Nucleus accumbens (tissue), 56 donors: ENCODE data around the gene RGSL1.
"Not testable (repeated sequence)": the region's sequence is repeated elsewhere in the genome, so short reads cannot be mapped to it uniquely, and the experiment has no call there.

Source experiments
- DNase-seq, 56 donors: peaks; one replicate each; lab custom pipeline; 2025; lab: John Stamatoyannopoulos, UW

Gene RGSL1

DNA sequence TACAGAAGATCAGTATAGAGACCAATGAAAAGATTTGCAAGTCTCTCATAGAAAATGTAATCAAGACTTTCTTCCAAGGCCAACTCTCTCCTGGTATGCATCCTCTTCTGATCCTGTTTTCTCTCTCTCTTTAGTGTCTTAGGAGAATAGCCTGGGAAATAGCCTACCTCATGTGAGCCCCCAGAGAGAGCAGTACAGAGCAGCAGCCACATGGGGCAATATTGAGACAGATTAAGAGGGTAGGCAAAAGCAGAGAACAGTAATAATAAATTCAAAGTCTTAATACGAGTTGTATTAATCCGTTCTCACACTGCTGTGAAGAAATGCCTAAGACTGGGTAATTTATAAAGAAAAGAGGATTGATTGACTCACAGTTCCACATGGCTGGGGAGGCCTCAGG is 77.7 kb downstream of the RGSL1 start:
- no peak for DNase-seq

DNA sequence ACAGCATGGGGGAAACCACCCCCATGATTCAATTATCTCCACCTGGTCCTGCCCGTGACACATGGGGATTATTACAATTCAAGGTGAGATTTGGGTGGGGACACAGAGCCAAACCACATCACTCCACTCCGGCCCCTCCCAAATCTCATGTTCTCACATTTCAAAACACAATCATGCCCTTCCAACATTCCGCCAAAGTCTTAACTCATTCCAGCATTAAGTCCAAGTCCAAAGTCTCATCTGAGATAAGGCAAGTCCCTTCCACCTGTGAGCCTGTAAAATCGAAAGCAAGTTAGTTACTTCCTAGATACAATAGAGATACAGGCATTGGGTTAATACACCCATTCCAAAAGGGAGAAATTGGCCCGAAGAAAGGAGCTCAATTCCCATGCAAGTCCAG is 78.3 kb downstream of the RGSL1 start:
- not testable (repeated sequence) for DNase-seq

DNA sequence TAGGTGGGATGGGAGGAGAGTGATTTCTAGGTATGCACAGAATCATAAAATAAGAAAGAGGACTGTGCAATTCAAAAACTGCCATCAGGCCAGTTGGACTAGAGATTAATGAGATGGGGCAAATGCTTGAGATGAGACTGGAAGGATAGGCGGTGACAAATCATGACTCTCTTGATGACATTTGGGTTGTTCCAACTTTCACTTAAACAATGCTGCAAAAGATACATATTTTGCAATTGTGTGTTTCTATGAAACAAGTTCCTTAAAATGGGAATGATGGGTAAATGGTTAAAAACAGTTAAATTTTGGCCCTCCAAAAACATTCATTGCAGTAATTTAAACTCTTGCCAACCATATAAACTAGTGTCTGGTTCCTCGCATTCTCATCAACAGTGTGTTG is 84.0 kb downstream of the RGSL1 start:
- no peak for DNase-seq

DNA sequence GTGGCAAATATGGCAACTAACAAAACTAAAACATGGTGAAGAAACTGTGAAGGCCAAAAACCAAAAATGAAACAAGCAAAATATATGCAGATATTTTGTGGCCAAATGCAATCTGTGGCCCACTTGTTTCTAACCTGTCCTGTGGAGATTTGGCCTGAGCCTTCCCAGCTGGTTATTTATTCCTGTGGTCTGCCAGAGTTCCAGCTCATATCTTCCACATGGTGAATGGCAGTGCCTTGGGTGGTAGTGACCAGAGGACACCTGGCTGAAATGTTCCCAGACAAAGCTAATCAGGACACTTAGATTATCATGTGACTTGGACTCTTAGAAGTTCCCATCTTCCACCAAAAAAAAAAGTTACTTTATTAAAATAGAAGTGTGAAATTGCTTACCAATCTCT is 99.4 kb downstream of the RGSL1 start:
- DNase-seq, result no peak

DNA sequence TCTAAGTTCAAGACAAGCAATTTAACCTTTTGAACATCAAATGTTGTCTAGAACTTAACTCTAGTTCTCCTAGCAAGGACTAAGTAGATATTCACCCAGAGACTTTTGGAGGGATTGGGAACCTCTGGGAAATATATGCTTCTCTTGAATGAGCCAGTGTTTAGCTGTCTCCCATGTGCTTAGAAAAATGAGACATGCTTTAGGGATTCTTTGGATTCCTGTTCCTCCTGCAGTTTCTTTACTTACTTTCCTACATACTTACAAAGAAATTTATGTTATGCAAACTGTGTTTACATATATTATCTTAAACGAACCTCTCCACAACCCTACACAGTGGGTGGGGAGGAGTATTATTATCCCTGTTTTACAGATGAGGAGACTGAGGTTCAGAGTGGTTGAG is 99.9 kb downstream of the RGSL1 start:
- no peak for DNase-seq

DNA sequence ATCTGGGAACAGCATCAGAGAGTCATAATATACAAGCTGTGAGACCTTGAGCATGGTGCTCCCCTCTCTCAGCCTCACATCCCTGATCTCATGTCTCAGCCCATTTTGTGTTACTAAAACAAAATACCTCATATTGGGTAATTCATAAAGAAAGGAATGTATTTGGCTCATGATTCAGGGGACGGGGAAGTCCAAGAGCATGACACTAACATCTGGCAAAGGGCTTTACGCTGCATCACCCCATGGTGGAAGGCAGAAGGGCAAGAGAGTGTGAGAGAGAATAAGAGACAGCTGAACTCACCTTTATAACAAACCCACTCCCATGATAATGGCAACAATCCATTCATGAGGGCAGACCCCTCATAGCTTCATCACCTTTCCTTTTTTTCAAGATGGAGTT is 102.6 kb downstream of the RGSL1 start:
- DNase-seq, result no peak

DNA sequence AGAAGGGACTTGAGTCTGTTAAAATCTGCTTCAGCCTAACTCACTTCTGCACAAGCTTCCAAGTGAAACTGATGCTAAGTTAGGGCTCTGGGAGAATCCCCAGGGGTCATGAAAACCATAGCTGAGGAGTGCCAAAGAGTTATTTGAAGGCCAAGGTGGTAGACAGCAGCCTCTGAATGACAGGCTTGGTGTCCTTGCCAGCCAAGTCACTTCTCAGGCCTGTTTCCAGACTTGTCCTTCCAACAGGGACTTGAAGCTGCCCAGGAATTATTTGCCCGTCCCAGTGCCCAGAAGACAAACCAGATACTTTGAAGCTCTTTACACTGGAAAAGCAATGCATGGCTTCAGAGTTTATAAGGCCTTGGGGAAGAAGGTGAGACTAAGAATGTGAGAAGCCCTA is 105.5 kb downstream of the RGSL1 start:
- no peak for DNase-seq

DNA sequence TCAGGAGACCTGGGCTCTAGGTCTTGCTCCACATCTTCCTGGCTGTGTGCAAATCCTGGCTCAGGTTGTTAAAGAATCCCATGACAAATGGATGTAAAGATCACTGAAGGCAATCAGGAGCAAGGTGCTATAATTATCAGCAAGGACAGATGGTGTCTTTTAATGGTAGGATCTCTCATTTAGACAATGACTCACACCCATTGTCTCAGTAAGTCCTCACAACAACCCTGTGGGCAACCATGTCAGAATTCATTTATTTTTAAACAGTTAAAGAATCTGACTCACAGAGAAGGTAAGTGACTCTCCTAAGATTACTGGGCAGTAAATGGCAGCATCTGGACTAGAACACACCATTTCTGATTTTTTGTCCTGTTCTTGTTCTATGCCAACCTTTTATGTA is 106.3 kb downstream of the RGSL1 start:
- DNase-seq, result no peak

DNA sequence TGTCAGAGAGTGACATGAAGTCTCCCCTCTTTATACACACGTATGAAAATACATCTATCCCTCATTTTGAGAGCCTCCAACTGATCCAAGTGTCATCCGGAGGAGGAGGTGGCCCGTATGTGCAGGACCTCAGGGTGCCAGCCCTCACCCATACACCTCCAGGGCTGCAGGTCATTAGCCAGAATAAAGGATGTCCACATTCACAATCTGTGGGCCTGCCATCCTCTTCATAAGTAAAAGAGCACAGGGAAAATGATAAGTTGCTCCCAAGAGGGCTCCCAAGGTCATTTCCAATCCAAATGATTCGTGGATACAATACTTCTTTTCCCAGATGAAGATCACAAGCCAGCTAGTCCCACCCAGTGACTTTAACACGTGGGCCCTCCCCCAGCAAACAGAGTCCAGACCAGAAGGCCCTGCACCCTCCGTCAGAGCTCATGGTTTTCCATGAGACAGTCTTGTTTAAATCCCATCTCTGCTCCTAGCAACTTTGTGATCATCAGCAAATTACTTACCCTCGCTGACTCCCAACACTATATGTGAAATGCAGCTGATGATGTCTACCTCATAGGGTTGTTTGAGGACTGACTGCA is 110.5 kb downstream of the RGSL1 start:
- no peak for DNase-seq

DNA sequence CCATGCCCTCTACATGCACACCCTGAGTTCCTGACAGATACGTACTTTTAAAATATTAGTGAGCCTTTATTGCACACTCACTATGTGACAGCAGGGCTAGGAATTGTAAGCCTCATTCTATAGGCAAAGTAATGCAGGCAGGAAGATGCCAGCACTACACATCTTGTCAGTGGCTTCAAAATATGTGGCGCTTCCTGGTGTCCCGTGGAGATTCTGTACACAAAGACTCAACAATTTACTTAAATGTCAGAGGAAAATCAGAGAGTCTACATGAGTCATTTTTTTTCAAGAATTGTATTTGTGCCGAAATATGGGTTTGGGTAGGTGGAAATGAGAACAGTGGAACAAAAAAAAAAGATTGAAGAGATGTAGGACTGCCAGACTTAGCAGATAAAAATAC is 111.5 kb downstream of the RGSL1 start:
- DNase-seq, result no peak

DNA sequence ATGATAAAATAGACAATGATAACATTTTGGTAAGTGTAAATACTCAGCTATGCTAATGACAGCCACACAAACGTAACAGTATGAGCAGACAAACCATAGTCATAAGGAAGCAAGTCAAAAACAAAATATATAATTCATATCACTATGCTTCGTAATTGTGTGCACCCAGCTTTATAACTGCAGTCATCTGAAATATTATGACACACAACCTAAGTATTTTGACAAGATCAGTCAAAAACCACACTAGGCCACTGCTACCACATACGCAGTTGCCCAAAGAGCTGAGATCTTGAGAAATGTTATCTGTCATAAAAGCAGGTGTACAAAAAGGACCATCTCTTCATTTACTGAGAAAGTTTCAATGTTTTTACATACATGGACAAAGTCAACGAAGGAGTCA is 113.1 kb downstream of the RGSL1 start:
- DNase-seq, result no peak

DNA sequence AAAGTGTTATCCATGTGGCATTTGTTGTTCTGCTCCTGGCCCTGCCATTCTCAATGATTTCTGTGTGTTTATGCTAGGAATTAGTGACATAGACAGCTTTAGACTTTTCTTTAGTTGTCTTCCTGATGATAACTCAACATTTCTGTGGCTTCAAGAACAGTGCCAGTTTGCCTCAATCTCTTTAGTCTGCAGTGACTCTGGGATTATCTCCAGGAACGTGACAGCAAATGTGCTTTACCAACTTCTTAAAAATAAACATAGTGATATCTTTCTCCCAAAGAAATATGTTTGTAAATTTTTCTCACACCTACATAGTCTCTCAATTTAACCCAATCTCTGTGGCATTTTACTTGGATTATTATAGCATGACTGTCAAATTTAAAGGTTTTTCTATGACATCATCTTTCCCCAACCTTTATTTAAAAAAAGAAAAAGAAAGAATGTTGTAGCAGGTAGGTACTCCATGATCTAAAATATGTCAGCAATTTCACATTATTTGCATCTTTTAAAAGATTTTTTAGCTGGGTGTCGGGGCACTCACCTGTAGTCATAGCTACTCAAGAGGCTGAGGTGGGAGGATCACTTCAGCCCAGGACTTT is 114.6 kb downstream of the RGSL1 start:
- no peak for DNase-seq

DNA sequence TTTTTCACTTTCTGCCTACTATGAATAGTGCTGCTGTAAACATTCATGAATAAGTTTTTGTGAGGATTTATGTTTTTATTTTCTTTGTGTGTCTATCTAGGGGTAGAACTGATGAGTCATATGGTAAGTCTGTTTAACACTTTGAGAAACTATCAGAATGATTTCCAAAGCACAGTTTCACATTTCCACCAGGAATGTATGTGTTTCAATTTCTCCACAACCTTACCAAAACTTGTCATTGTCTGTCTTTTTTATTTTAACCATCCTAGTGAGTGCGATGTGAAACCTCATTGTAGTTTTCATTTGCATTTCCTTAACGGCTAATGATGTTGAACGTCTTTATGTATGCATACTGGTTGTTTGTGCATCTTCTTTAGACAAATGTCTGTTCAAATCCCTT is 115.6 kb downstream of the RGSL1 start:
- DNase-seq, result no peak

DNA sequence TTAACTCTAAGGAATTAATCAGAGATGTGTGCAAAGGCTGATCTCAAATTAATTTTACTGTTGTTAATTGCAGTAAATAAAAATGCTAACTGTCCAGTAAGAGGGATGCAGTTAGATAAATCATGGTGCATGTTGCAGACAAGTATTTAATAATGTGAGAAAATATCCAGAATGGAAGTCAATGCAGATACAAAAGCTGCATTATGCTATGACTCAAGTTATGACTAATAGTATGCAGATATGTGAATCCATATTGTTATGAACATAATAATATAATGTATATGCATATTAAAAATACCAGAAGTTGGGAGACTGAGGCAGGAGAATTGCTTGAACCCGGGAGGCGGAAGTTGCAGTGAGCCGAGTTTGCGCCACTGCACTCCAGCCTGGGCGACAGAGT is 117.7 kb downstream of the RGSL1 start:
- no peak for DNase-seq

DNA sequence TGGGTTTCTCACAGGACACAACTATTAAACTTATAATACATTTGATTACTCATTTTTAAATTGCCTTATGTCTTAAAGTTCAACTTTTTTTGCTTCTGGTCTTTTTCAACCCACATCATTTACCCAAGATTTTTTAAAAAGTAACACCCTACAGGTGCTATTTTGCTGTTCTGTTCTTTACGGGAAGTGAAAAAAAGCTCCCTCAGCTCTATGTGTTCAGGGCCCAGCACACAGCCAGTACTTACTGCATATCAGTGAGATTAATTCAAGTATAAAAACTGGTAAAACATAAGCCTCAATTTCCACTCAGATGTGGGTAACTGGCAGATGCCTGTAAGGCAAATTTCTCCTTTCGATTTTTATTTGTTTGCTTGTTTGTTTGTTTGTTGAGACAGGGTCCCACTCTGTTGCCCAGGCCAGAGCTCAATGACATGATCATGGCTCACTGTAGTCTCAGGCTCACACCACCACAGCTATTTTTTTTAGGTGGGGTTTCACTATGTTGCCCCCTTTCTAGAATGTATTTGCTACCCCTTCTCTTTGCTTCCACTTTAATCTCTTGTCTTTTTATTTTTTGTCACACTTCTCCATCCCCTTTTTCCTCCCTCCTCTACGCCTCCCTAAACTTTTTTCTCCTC is 118.8 kb downstream of the RGSL1 start:
- DNase-seq, result no peak

DNA sequence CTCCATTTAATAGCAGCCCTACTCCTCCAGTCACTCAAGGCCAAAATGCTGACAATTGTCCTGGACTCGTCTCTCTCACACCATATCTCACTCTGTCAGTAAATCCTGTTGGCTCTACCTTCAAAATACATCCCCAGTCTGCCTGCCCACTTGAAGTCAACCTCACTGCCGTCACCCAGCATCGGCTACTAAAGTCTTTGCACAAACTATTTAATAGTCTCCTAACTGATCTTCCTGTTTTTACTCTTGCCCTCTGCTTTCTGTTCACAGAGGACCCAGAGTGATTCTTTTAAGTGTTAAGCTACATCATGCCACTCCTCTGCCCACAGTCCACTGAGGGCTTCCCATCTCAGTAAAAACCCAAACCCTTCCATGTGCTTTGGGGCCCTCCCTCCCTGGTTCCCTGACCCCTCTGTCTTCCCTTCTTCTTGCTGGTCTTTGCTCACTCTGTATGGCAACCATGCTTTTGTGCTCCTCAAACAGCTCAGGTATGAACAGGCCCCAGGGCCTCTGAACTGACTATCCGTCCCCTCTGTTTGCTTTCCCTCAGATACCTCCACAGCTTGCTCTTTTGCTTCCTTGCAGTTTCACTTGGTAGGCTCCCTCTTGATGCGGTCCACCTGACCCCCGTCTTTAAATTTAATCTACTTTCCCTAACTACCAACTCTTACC is 120.1 kb downstream of the RGSL1 start:
- no peak for DNase-seq

DNA sequence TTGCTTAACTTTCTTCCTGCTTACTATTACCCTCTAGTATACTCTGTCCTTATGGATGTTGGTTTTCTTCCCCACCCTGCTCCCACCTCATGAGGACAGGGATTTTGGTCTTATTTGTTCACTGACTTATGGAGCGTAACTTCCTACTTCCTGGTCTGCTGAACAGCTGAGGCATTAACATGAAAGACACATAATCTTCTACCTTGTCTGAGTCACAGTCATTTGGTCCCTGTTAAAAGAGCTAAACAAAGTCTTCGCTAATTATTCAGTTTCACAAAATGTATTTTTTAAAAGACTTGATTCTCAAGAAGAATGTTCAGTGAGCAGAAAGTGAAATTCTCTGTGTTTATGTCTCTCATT is 120.6 kb downstream of the RGSL1 start:
- DNase-seq, result no peak

DNA sequence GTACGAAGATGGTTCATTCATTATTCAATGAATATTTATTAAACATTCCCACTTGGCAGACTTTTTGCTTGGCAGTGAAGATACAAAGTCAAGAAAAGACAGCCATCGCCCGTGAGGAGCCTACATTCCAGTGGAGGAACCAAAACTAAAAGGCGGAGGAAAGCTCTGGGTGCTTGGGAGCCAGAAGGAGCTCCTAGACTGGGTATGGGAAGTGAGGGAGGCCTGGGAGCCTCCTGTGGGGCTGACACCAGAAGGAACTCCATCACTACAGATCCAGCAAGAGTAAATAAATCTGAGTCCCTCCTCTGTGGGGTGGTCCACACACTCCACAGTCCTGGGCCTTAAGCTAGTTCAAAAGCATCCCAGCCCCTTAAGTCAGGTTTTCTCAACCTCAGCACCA is 124.2 kb downstream of the RGSL1 start:
- no peak for DNase-seq

DNA sequence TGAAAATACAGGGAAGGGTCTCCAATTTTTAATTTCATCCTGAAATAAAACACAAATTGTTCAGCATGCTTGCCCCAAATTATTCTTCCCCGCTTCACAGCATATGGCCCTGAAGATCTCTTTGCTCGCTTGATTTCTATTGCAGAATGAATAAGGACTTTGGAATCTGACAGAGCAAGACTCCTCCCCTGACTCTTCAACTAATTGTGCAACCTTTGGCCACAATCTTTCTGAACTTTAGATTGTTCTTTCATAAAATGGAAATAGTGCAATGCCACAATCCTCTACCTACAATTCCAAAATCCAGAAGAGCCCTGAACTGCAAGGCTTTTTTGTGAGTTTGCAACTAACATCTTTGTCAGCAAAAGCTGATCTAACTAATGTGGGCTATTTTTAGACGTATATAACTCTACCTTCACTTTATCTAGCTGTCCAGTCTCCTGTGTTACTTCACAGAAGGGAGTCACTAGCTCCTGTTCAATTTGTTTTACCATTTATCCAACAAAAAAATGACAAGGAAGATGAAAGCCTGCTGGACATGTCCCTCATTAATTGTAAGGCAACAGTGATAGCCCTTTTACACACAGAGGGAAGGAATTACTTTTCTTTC is 125.7 kb downstream of the RGSL1 start:
- no peak for DNase-seq

DNA sequence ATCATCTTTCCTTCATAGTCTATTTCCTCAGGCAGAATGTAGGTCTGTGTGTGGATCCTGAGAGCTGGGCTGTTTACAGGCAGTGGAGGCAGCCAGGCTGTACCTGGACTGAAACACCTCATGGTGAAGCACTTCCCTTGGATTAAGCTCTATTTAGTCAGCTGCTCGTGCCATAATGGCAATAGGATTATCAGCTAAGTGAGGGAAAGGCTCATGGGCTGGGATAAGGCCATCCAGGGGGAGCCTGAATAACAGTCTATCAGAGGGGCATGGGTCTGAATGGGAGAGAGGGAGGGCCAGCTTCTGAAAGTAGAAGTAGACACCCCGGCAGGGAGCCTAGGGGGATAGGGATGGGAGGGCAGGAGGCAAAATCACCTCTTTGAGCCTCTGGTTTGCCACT is 130.8 kb downstream of the RGSL1 start:
- DNase-seq, result no peak

DNA sequence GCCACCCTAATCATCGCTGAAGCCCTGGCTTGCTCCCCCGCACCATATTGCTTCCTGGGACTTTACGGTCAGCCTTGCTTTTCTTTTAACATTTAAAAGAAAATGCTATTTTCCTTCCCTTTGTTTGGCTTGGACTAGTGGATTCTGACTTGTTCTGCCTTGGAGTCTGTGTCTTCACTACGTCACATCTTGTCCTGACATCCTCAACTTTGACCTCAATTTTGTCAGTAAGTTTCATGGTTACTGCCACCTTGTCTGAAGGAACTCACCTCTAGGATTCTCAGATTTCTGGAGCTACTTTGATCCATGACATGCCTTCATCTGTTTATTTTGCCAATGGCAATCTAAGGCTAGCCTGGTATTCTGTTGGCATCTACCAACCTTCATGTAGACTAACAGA is 134.8 kb downstream of the RGSL1 start:
- DNase-seq, result no peak

DNA sequence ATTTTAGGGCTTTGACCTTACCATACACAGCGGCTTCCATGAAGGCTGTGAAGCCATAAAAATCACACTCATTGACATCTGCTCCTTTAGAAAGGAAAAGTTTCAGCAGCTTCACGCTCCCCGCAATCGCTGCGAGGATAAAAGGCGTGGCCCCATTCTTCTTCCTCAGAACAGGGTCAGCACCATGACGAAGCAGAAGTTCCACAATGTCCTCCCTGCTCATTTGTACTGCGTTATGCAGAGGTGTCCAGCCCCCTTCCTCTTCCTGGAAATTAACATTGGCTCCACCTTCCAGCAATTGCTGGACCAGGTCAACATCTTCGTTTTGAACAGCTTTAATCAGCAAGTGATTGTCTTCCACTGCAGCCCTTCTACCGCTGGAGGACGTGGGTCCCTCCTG is 136.4 kb downstream of the RGSL1 start:
- DNase-seq, result no peak
